H1 (cell line): Measurements from ENCODE around the gene TRDN. TPM values are rescaled to one million over a fixed set of nuclear protein-coding genes. Genes with fewer than 3 reads are reported as not detected.

ENCODE experiments used
- CTCF ChIA-PET: fragments of 300-600 bp; sonication (Branson Sonifier 250); formaldehyde crosslinking; loops from one replicate; lab custom pipeline; 2021; ENCODE audit not compliant: partially characterized antibody; lab: Charles Lee
- POLR2A ChIA-PET: fragments of 300-600 bp; sonication (Branson Sonifier 250); formaldehyde crosslinking; loops from one replicate; lab custom pipeline; 2021; ENCODE audit warnings: inconsistent platforms; ENCODE audit not compliant: partially characterized antibody; lab: Charles Lee
- DNase-seq, 2 experiments: peaks; one replicate each; pipeline versions ENCODE4 v3.0.0 to v3.0.0-alpha.2; 2010 to 2022; ENCODE audit warnings: low spot score in 2 of 2, low read depth in 1 of 2, mixed read lengths in 1 of 2
- FAIRE-seq: peaks from 2 replicates; lab custom pipeline; 2011; peaks lifted over from hg19 to GRCh38; lab: Jason Lieb, UNC
- H2AFZ ChIP-seq: 2 replicates; pipeline ENCODE4 v1.8.1; 2012; ENCODE audit warnings: low read length, inconsistent platforms
- H2AK5ac ChIP-seq: 2 replicates; pipeline ENCODE4 v1.6.1; 2013; ENCODE audit warnings: low read depth, low read length
- H2BK120ac ChIP-seq: replicated peaks from 2 replicates; pipeline ENCODE3; 2013; ENCODE audit warnings: low read depth, low read length, inconsistent platforms
- H2BK12ac ChIP-seq: 2 replicates; pipeline ENCODE4 v1.6.1; 2013; ENCODE audit warnings: low read depth, low read length
- H2BK15ac ChIP-seq: 2 replicates; pipeline ENCODE4 v1.6.1; 2013; ENCODE audit warnings: low read length
- H2BK20ac ChIP-seq: 2 replicates; pipeline ENCODE4 v1.6.1; 2013; ENCODE audit warnings: low read length
- H2BK5ac ChIP-seq: 2 replicates; pipeline ENCODE4 v1.6.1; 2013; ENCODE audit warnings: low read depth, low read length
- H3K14ac ChIP-seq: 2 replicates; pipeline ENCODE4 v1.6.1; 2013; ENCODE audit warnings: inconsistent platforms; ENCODE audit not compliant: insufficient read length
- H3K18ac ChIP-seq: 2 replicates; pipeline ENCODE4 v1.6.1; 2013; ENCODE audit warnings: low read length; ENCODE audit errors: extremely low read depth
- H3K23ac ChIP-seq: 2 replicates; pipeline ENCODE4 v1.6.1; 2013; ENCODE audit warnings: inconsistent platforms; ENCODE audit not compliant: insufficient read length
- H3K23me2 ChIP-seq: 2 replicates; pipeline ENCODE4 v1.6.1; 2013; ENCODE audit warnings: low read depth, low read length
- H3K27ac ChIP-seq: 2 replicates; pipeline ENCODE4 v1.6.1; 2011; ENCODE audit warnings: low read depth, low read length, inconsistent platforms
- H3K27me3 ChIP-seq, 4 experiments: replicated peaks in 1 of 4; 1 replicate in 1 of 4; 2 replicates in 3 of 4; pipeline versions ENCODE4 v1.6.1 to v1.8.1; 2011 to 2013; ENCODE audit warnings: low read length in 3 of 4, mild to moderate bottlenecking in 3 of 4, inconsistent platforms in 2 of 4, mixed read lengths in 2 of 4, moderate library complexity in 1 of 4; ENCODE audit not compliant: control insufficient read depth in 3 of 4, insufficient read depth in 3 of 4; ENCODE audit errors: extremely low read depth in 1 of 4
- H3K36me3 ChIP-seq, 4 experiments: 2 replicates each; pipeline versions ENCODE4 v1.6.1 to v1.8.1; 2011 to 2013; ENCODE audit warnings: mild to moderate bottlenecking in 4 of 4, low read length in 3 of 4, moderate library complexity in 2 of 4, control low read depth in 1 of 4, inconsistent platforms in 1 of 4; ENCODE audit not compliant: insufficient read depth in 4 of 4, control insufficient read depth in 2 of 4
- H3K4ac ChIP-seq: replicated peaks from 2 replicates; pipeline ENCODE3; 2013; ENCODE audit warnings: low read length, low read depth, mixed read lengths, inconsistent platforms; ENCODE audit not compliant: insufficient read length
- H3K4me1 ChIP-seq, 4 experiments: replicated peaks in 1 of 4; 1 replicate in 1 of 4; 2 replicates in 3 of 4; pipeline versions ENCODE4 v1.6.1 to v1.8.1; 2011 to 2013; ENCODE audit warnings: low read length in 3 of 4, inconsistent platforms in 2 of 4, mixed read lengths in 1 of 4; ENCODE audit not compliant: insufficient read depth in 4 of 4, control insufficient read depth in 3 of 4
- H3K4me2 ChIP-seq, 2 experiments: 2 replicates each; pipeline versions ENCODE4 v1.6.1 to v1.8.1; 2011 to 2013; ENCODE audit warnings: low read depth in 2 of 2, low read length in 2 of 2, control low read depth in 1 of 2, inconsistent platforms in 1 of 2, mild to moderate bottlenecking in 1 of 2; ENCODE audit not compliant: insufficient read depth in 1 of 2
- H3K4me3 ChIP-seq, 4 experiments: fragments of 200-600, 300-600 bp in 1 of 4; sonication (generic), shearing (Covaris generic), sonication (Bioruptor Twin) in 1 of 4; 2 replicates each; pipeline versions ENCODE4 v1.5.1 to v1.8.1; 2011 to 2016; ENCODE audit warnings: low read length in 4 of 4, low read depth in 3 of 4, control low read depth in 2 of 4, inconsistent platforms in 2 of 4, mild to moderate bottlenecking in 2 of 4, mixed read lengths in 1 of 4, moderate library complexity in 1 of 4; ENCODE audit not compliant: insufficient read depth in 2 of 4; ENCODE audit errors: extremely low read depth in 1 of 4
- H3K56ac ChIP-seq: replicated peaks from 2 replicates; pipeline ENCODE3; 2013; ENCODE audit warnings: low read depth, mild to moderate bottlenecking, mixed read lengths, low read length, inconsistent platforms; ENCODE audit not compliant: insufficient read length
- H3K79me1 ChIP-seq: 2 replicates; pipeline ENCODE4 v1.6.1; 2013; ENCODE audit warnings: low read depth, low read length, control low read depth
- H3K79me2 ChIP-seq, 2 experiments: 2 replicates each; pipeline versions ENCODE4 v1.6.1 to v1.8.1; 2012 to 2013; ENCODE audit warnings: low read length in 2 of 2, mild to moderate bottlenecking in 2 of 2, inconsistent platforms in 1 of 2; ENCODE audit not compliant: insufficient read depth in 2 of 2, control insufficient read depth in 1 of 2
- H3K9ac ChIP-seq, 4 experiments: replicated peaks in 1 of 4; 1 replicate in 1 of 4; 2 replicates in 3 of 4; pipeline versions ENCODE4 v1.6.1 to v1.8.1; 2011 to 2013; ENCODE audit warnings: low read depth in 3 of 4, low read length in 3 of 4, control low read depth in 2 of 4, mild to moderate bottlenecking in 2 of 4, moderate library complexity in 2 of 4, inconsistent platforms in 1 of 4; ENCODE audit errors: extremely low read depth in 1 of 4
- H3K9me3 ChIP-seq, 2 experiments: 2 replicates each; pipeline versions ENCODE4 v1.6.1 to v1.8.1; 2012 to 2013; ENCODE audit warnings: mild to moderate bottlenecking in 2 of 2, moderate library complexity in 2 of 2, control low read depth in 1 of 2, inconsistent platforms in 1 of 2, low read depth in 1 of 2, low read length in 1 of 2, mixed read lengths in 1 of 2; ENCODE audit not compliant: insufficient read depth in 2 of 2
- H4K20me1 ChIP-seq, 2 experiments: replicated peaks in 1 of 2; 2 replicates each; pipeline versions ENCODE3 to v1.8.1; 2011 to 2013; ENCODE audit warnings: inconsistent platforms in 2 of 2, low read length in 2 of 2, mild to moderate bottlenecking in 1 of 2; ENCODE audit not compliant: insufficient read depth in 2 of 2, control insufficient read depth in 1 of 2
- H4K5ac ChIP-seq: 2 replicates; pipeline ENCODE4 v1.6.1; 2013; ENCODE audit warnings: low read length, low read depth, mixed read lengths, inconsistent platforms; ENCODE audit not compliant: insufficient read length
- H4K8ac ChIP-seq: 2 replicates; pipeline ENCODE4 v1.8.0; 2013; ENCODE audit warnings: mild to moderate bottlenecking, moderate library complexity, low read length, inconsistent platforms; ENCODE audit not compliant: insufficient read depth; ENCODE audit errors: extremely low read depth
- H4K91ac ChIP-seq: replicated peaks from 2 replicates; pipeline ENCODE3; 2013; ENCODE audit warnings: low read length, mixed read lengths, inconsistent platforms; ENCODE audit not compliant: insufficient read length
- ATF2 ChIP-seq: IDR thresholded peaks from 2 replicates; pipeline ENCODE4 v1.6.1; 2012; ENCODE audit warnings: low read length, inconsistent platforms
- BCL11A ChIP-seq, 2 experiments: IDR thresholded peaks; one replicate each; pipeline ENCODE4 v1.6.1; 2011; ENCODE audit warnings: low read depth in 2 of 2, low read length in 2 of 2, mild to moderate bottlenecking in 2 of 2
- E2F6 ChIP-seq: IDR thresholded peaks from 2 replicates; pipeline ENCODE4 v1.6.1; 2012; ENCODE audit warnings: inconsistent platforms
- GTF2F1 ChIP-seq: IDR thresholded peaks from 2 replicates; pipeline ENCODE4 v1.6.1; 2012; ENCODE audit warnings: low read depth, low read length, improper control_type of control experiment, borderline replicate concordance
- HDAC6 ChIP-seq: IDR thresholded peaks from one replicate; pipeline ENCODE4 v1.7.1; 2012; ENCODE audit warnings: low read depth, mild to moderate bottlenecking, inconsistent platforms, low read length, moderate library complexity
- NRF1 ChIP-seq: IDR thresholded peaks from 2 replicates; pipeline ENCODE4 v1.6.1; 2011; ENCODE audit warnings: mild to moderate bottlenecking, low read depth, low read length, improper control_type of control experiment
- SP2 ChIP-seq: IDR thresholded peaks from 2 replicates; pipeline ENCODE4 v1.6.1; 2012; ENCODE audit warnings: mild to moderate bottlenecking, low read length, inconsistent platforms
- WGBS, 2 experiments: shearing (Covaris generic) in 1 of 2; methylation state at CpG; one replicate each; pipeline versions ENCODE4 v1.1.6 to v1.1.7; 2013 to 2015; ENCODE audit warnings: low lambda C conversion rate in 2 of 2, mixed read lengths in 2 of 2, inconsistent platforms in 1 of 2, low coverage in 1 of 2, missing lambda C conversion rate in 1 of 2; ENCODE audit not compliant: insufficient replicate concordance in 2 of 2, insufficient coverage in 1 of 2, insufficient read length in 1 of 2; ENCODE audit errors: extremely low coverage in 1 of 2, missing lambda C conversion rate in 1 of 2; 5-methylcytosine and 5-hydroxymethylcytosine counted together
- polyA plus RNA-seq, 7 experiments: library from polyadenylated mRNA; depleted of rRNA in 3 of 7; stranded (reverse) in 5 of 7; unstranded in 2 of 7; fragments of >200 nt in 5 of 7; fragments of 200-250 nt in 2 of 7; gene quantifications; 1 replicate in 5 of 7; 2 replicates in 1 of 7; 4 replicates in 1 of 7; pipeline versions ENCODE4 v1.2.1 to v1.2.3, GENCODE V29; 2011 to 2013; ENCODE audit warnings: missing spikeins in 2 of 7, mixed read lengths in 2 of 7
- total RNA-seq: library from RNA; stranded (reverse); fragmentation: NEBNext Ultra II Directional; extraction: Animal tissue kit (Norgen Biotek cat#: 25700); gene quantifications from 2 replicates; pipeline ENCODE4 v1.2.1, GENCODE V29; 2021

Gene TRDN
- total and polyA plus RNA-seq, 2 of the 8 experiments (the other 6 are each of a cell fraction or from before 2014, with no cell fraction given), result 1.6 to 41.6 TPM

- Histone ChIP-seq H3K23ac (no peak overlapping the region), H2AK5ac (no peak overlapping the region), H3K14ac (no peak overlapping the region), H3K36me3 (no peaks in the 10 kb centered on the region), H4K8ac (no peak overlapping the region), H3K4me2 (no peak overlapping the region), H3K4ac (no peak overlapping the region), H3K9me3 (peaks cover 6 to 9% of the 10 kb centered on the region in 2 experiments; a peak in 1 of 4 replicates), H3K4me3 (no peak overlapping the region), H3K23me2 (no peaks in the 10 kb centered on the region), H2AFZ (no peak overlapping the region), H2BK12ac (no peak overlapping the region), H3K27me3 (no peaks in the 10 kb centered on the region), H3K9ac (no peak overlapping the region), H3K27ac (no peak overlapping the region), H4K20me1 (no peaks in the 10 kb centered on the region), H2BK20ac (no peak overlapping the region), H4K91ac (no peak overlapping the region), H2BK120ac (no peak overlapping the region), H3K79me2 (no peaks in the 10 kb centered on the region), H3K79me1 (no peaks in the 10 kb centered on the region), H3K4me1 (no peaks in the 10 kb centered on the region), H3K56ac (no peak overlapping the region), H2BK15ac (no peak overlapping the region), H2BK5ac (no peak overlapping the region), H4K5ac (no peak overlapping the region), H3K18ac (no peak overlapping the region)
- POLR2A ChIA-PET, result no interaction called here
- CTCF ChIA-PET, result interaction anchor here (0.6 to 1.4 kb wide), 6 partner anchors 14 to 718 kb away, joined by 3 read pairs; no protein-coding TSS in a partner anchor
- FAIRE-seq (no peak), DNase-seq (no peak)
- 89% methylated on average over 4 of the region's 4 CpGs; no CpG with 5 or more reads in 1 of the 2 experiments for WGBS, 2 experiments
- TF ChIP-seq SP2 (no peak), HDAC6 (no peak), NRF1 (no peak), BCL11A (IDR thresholded peaks at IDR 0.05; ENCODE audit: low read depth in 2 of 2, low read length in 2 of 2) (no peak), GTF2F1 (no peak), E2F6 (no peak), ATF2 (no peak)
These were observed 189.3 kb downstream of the TRDN start for GRCh38 chr6:123447315-123447937.
